22Rv1 (cell line): ENCODE measurements around the gene PRODH2.

Source experiments
- ZFX ChIP-seq: fragments of 450-650 bp; IDR thresholded peaks from 2 replicates; pipeline ENCODE4 v1.6.1; 2017; ENCODE audit warnings: antibody characterized with exemption, borderline replicate concordance
- TF ChIP-seq, protein P1 (sequence below): fragments of 450-650 bp; IDR thresholded peaks from 2 replicates; pipeline ENCODE4 v1.5.1; 2017; ENCODE audit warnings: mild to moderate bottlenecking

GRCh38 chr19:35789978-35790944 lies 22.4 kb downstream of the PRODH2 start:
- TF ChIP-seq, protein P1, sequence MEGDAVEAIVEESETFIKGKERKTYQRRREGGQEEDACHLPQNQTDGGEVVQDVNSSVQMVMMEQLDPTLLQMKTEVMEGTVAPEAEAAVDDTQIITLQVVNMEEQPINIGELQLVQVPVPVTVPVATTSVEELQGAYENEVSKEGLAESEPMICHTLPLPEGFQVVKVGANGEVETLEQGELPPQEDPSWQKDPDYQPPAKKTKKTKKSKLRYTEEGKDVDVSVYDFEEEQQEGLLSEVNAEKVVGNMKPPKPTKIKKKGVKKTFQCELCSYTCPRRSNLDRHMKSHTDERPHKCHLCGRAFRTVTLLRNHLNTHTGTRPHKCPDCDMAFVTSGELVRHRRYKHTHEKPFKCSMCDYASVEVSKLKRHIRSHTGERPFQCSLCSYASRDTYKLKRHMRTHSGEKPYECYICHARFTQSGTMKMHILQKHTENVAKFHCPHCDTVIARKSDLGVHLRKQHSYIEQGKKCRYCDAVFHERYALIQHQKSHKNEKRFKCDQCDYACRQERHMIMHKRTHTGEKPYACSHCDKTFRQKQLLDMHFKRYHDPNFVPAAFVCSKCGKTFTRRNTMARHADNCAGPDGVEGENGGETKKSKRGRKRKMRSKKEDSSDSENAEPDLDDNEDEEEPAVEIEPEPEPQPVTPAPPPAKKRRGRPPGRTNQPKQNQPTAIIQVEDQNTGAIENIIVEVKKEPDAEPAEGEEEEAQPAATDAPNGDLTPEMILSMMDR, result no peak
- no peak for TF ChIP-seq ZFX
